HCT116 (cell line): ENCODE results near the gene ETFA. TPM values are rescaled to one million over a fixed set of nuclear protein-coding genes. Genes with fewer than 3 reads are reported as not detected.

Source experiments
- ATAC-seq: fragments of 200-7000 bp; cut with Tn5 transposase; 2 replicates; pipeline ENCODE4 v1.9.1; 2020; ENCODE audit warnings: mild to moderate bottlenecking, moderate library complexity
- BruUV-seq: library from RNA; stranded (reverse); fragments of 400-500 nt; replicated peaks from 2 replicates; lab custom pipeline; 2021; lab: Mats Ljungman, UMichigan
- CTCF ChIA-PET: fragments of 300-600 bp; sonication (Branson Sonifier 250); formaldehyde crosslinking; loops from one replicate; lab custom pipeline; 2021; ENCODE audit warnings: antibody characterized with exemption; lab: Charles Lee
- POLR2A ChIA-PET: fragments of 300-600, 350-600 bp; sonication (Branson Sonifier 250); formaldehyde crosslinking; loops from one replicate; lab custom pipeline; 2021; ENCODE audit warnings: antibody characterized with exemption; lab: Charles Lee
- RAD21 ChIA-PET, 2 experiments: fragments of 300-600 bp; sonication (Branson Sonifier 250); formaldehyde crosslinking; loops; one replicate each; lab custom pipeline; 2023; ENCODE audit warnings: low total read pairs in 2 of 2; ENCODE audit not compliant: uncharacterized antibody in 2 of 2, unreplicated experiment in 2 of 2, low non-redundant PET in 1 of 2; lab: Charles Lee
- DNase-seq: peaks from one replicate; pipeline ENCODE4 v3.0.0-alpha.2; 2010; ENCODE audit warnings: low read depth, low spot score
- H2AFZ ChIP-seq: fragments of 200-600 bp; shearing (Covaris generic), sonication (generic); 2 replicates; pipeline ENCODE4 v1.6.1; 2017; ENCODE audit warnings: low read depth, mixed run types, mixed read lengths, antibody characterized with exemption, low read length; ENCODE audit not compliant: poor library complexity, severe bottlenecking
- H3K27ac ChIP-seq: 2 replicates; pipeline ENCODE4 v1.5.1; 2012; ENCODE audit warnings: low read depth, low read length
- H3K27me3 ChIP-seq: fragments of 200-600 bp; sonication (generic); 2 replicates; pipeline ENCODE4 v1.6.1; 2016; ENCODE audit warnings: mixed run types, low read length, mixed read lengths; ENCODE audit not compliant: insufficient read depth
- H3K36me3 ChIP-seq, 2 experiments: fragments of 200-500 bp in 1 of 2; fragments of 200-600 bp in 1 of 2; sonication (Bioruptor generic) in 1 of 2; sonication (generic) in 1 of 2; 2 replicates each; pipeline versions ENCODE4 v1.5.1 to v1.6.1; 2014 to 2016; ENCODE audit warnings: low read length in 2 of 2, inconsistent platforms in 1 of 2, mixed read lengths in 1 of 2, mixed run types in 1 of 2; ENCODE audit not compliant: insufficient read depth in 2 of 2, control insufficient read depth in 1 of 2
- H3K4me1 ChIP-seq, 2 experiments: fragments of 200-600 bp in 1 of 2; sonication (generic) in 1 of 2; 2 replicates each; pipeline versions ENCODE4 v1.5.1 to v1.6.1; 2012 to 2017; ENCODE audit warnings: low read length in 2 of 2, inconsistent platforms in 1 of 2, mild to moderate bottlenecking in 1 of 2, mixed read lengths in 1 of 2, mixed run types in 1 of 2, moderate library complexity in 1 of 2; ENCODE audit not compliant: insufficient read depth in 2 of 2, control insufficient read depth in 1 of 2
- H3K4me2 ChIP-seq: fragments of 200-600 bp; sonication (generic); 2 replicates; pipeline ENCODE4 v1.6.1; 2017; ENCODE audit warnings: mixed run types, low read length, mixed read lengths
- H3K4me3 ChIP-seq, 2 experiments: fragments of 200-600 bp in 1 of 2; sonication (generic) in 1 of 2; replicated peaks in 1 of 2; 2 replicates each; pipeline ENCODE4 v1.5.1; 2011 to 2016; ENCODE audit warnings: low read length in 2 of 2, control low read depth in 1 of 2, low read depth in 1 of 2, mild to moderate bottlenecking in 1 of 2, mixed read lengths in 1 of 2, mixed run types in 1 of 2
- H3K79me2 ChIP-seq: fragments of 200-600 bp; sonication (generic); 2 replicates; pipeline ENCODE4 v1.6.1; 2017; ENCODE audit warnings: mild to moderate bottlenecking, mixed run types, low read length, moderate library complexity, mixed read lengths; ENCODE audit not compliant: insufficient read depth
- H3K9ac ChIP-seq: fragments of 200-600 bp; sonication (generic); 2 replicates; pipeline ENCODE4 v1.6.1; 2016; ENCODE audit warnings: low read length, mixed read lengths
- H3K9me2 ChIP-seq: fragments of 200-600 bp; sonication (generic), shearing (Covaris generic); 2 replicates; pipeline ENCODE4 v1.6.1; 2017; ENCODE audit warnings: mixed run types, mild to moderate bottlenecking, moderate library complexity; ENCODE audit not compliant: insufficient read depth
- H3K9me3 ChIP-seq, 2 experiments: fragments of 200-500 bp in 1 of 2; fragments of 200-600 bp in 1 of 2; sonication (Bioruptor generic) in 1 of 2; sonication (generic) in 1 of 2; 2 replicates each; pipeline ENCODE4 v1.6.1; 2014 to 2017; ENCODE audit warnings: low read length in 2 of 2, mixed read lengths in 2 of 2, inconsistent platforms in 1 of 2, low read depth in 1 of 2, mild to moderate bottlenecking in 1 of 2, mixed run types in 1 of 2, moderate library complexity in 1 of 2; ENCODE audit not compliant: control insufficient read depth in 1 of 2, insufficient read depth in 1 of 2
- H4K20me1 ChIP-seq: fragments of 200-600 bp; sonication (generic), shearing (Covaris generic); 2 replicates; pipeline ENCODE4 v1.6.1; 2017; ENCODE audit warnings: mixed run types, mild to moderate bottlenecking, moderate library complexity; ENCODE audit not compliant: insufficient read depth
- CTCF ChIP-seq, 3 experiments: fragments of 200-600 bp in 1 of 3; sonication (generic) in 1 of 3; IDR thresholded peaks in 2 of 3; conservative IDR thresholded peaks in 1 of 3; 2 replicates each; pipeline ENCODE4 v1.5.1; 2012 to 2017; ENCODE audit warnings: low read depth in 2 of 3, low read length in 2 of 3, antibody characterized with exemption in 1 of 3, borderline replicate concordance in 1 of 3, control low read depth in 1 of 3, mild to moderate bottlenecking in 1 of 3, mixed read lengths in 1 of 3, mixed run types in 1 of 3, moderate library complexity in 1 of 3; ENCODE audit not compliant: insufficient read depth in 1 of 3
- EGR1 ChIP-seq: IDR thresholded peaks from 2 replicates; pipeline ENCODE4 v1.6.1; 2012; ENCODE audit warnings: low read depth
- JUND ChIP-seq: IDR thresholded peaks from 2 replicates; pipeline ENCODE4 v1.6.1; 2012
- MAX ChIP-seq: IDR thresholded peaks from 2 replicates; pipeline ENCODE4 v1.6.1; 2012
- POLR2A ChIP-seq: IDR thresholded peaks from 2 replicates; pipeline ENCODE4 v1.7.0; 2011; ENCODE audit warnings: borderline replicate concordance; ENCODE audit not compliant: insufficient read depth, insufficient read length; ENCODE audit errors: extremely low read depth
- POLR2AphosphoS5 ChIP-seq: IDR thresholded peaks from 2 replicates; pipeline ENCODE4 v1.6.1; 2011; ENCODE audit warnings: mild to moderate bottlenecking, low read depth, low read length, moderate library complexity
- RAD21 ChIP-seq: IDR thresholded peaks from 2 replicates; pipeline ENCODE4 v1.6.1; 2012; ENCODE audit warnings: low read depth, mild to moderate bottlenecking
- REST ChIP-seq: IDR thresholded peaks from 2 replicates; pipeline ENCODE4 v1.6.1; 2012; ENCODE audit warnings: low read depth
- SP1 ChIP-seq: IDR thresholded peaks from 2 replicates; pipeline ENCODE4 v1.6.1; 2012; ENCODE audit warnings: low read depth
- SRF ChIP-seq: IDR thresholded peaks from 2 replicates; pipeline ENCODE4 v1.6.1; 2012; ENCODE audit warnings: low read depth
- ZBTB33 ChIP-seq: IDR thresholded peaks from 2 replicates; pipeline ENCODE4 v1.6.1; 2011; ENCODE audit warnings: mild to moderate bottlenecking, low read length, moderate library complexity; ENCODE audit not compliant: insufficient replicate concordance; ENCODE audit errors: extremely low read depth
- ZFX ChIP-seq: fragments of 450-650 bp; IDR thresholded peaks from 2 replicates; pipeline ENCODE4 v1.6.1; 2017
- intact Hi-C: fragments of 100-400 bp; cut with micrococcal nuclease; formaldehyde crosslinking; loops from 2 replicates; pipeline ENCODE4 v1.10.0; 2022
- total RNA-seq: library from RNA; stranded (reverse); gene quantifications from one replicate; pipeline ENCODE4 v1.2.1, GENCODE V29; 2021; ENCODE audit not compliant: unreplicated experiment

The ETFA gene
- total RNA-seq, 1 experiment from 2014 or later = 144 TPM

- Histone ChIP-seq H3K9ac (no peak overlapping the region), H3K27ac (no peak overlapping the region; the same call in 1 of the 2 replicates), H3K4me1 (peaks cover 10 to 20% of the 10 kb centered on the region in 2 experiments; a peak in 3 of 4 replicates), H3K4me2 (no peak overlapping the region), H2AFZ (no peak overlapping the region), H3K4me3 (no peak overlapping the region), H3K36me3 (peaks cover 0 to 4% of the 10 kb centered on the region in 2 experiments; a peak in 2 of 4 replicates), H3K9me3 (no peaks in the 10 kb centered on the region), H3K27me3 (no peaks in the 10 kb centered on the region), H3K79me2 (peaks cover 11% of the 10 kb centered on the region), H4K20me1 (no peaks in the 10 kb centered on the region), H3K9me2 (no peaks in the 10 kb centered on the region)
- BruUV-seq = no TSS peak
- ChIA-PET RAD21 (no interaction called here), POLR2A (no interaction called here), CTCF (no interaction called here)
- no peak for TF ChIP-seq SRF
- TF ChIP-seq ZFX = no peak
- TF ChIP-seq ZBTB33 = no peak
- no peak for TF ChIP-seq JUND
- TF ChIP-seq SP1 = no peak
- no peak for TF ChIP-seq RAD21
- no peak for TF ChIP-seq EGR1
- no peak for TF ChIP-seq CTCF (IDR thresholded peaks at IDR 0.05 in 2 of 3, conservative IDR thresholded peaks at IDR 0.05 in 1 of 3; ENCODE audit: borderline replicate concordance in 1 of 3, insufficient read depth in 1 of 3, low read depth in 2 of 3, low read length in 2 of 3)
- TF ChIP-seq MAX = no peak
- no peak for TF ChIP-seq REST
- TF ChIP-seq POLR2AphosphoS5 = no peak
- TF ChIP-seq POLR2A = no peak
- ATAC-seq (no peak), DNase-seq (no peak)
- intact Hi-C loops = loop anchor here (10.0 kb wide), 1 partner anchor 505 kb away; no protein-coding TSS in a partner anchor
These were observed 28.3 kb upstream of the ETFA start for GRCh38 chr15:76339305-76340197.
